Measurements from ENCODE around the gene CRHR2.

The CRHR2 gene

GRCh38 chr7:30682212-30683083, at the start of gene CRHR2:
Gene CRHR2, minus strand, starts transcription at chr7:30682456. Its CDS starts 176 bp downstream, at chr7:30682280.
- no peaks in the 10 kb centered on the region for H3K9me3 ChIP-seq
- H3K4me3 ChIP-seq (ENCODE audit: low read depth in 1 of 2, low read length in 1 of 2), result no peak within 1 kb of the TSS
- H3K4me1 ChIP-seq (ENCODE audit: control insufficient read depth in 1 of 2, insufficient read depth in 1 of 2, low read depth in 1 of 2, low read length in 1 of 2), result peaks cover 0 to 9% of the 10 kb centered on the region in 2 experiments
- TF ChIP-seq, protein P1, sequence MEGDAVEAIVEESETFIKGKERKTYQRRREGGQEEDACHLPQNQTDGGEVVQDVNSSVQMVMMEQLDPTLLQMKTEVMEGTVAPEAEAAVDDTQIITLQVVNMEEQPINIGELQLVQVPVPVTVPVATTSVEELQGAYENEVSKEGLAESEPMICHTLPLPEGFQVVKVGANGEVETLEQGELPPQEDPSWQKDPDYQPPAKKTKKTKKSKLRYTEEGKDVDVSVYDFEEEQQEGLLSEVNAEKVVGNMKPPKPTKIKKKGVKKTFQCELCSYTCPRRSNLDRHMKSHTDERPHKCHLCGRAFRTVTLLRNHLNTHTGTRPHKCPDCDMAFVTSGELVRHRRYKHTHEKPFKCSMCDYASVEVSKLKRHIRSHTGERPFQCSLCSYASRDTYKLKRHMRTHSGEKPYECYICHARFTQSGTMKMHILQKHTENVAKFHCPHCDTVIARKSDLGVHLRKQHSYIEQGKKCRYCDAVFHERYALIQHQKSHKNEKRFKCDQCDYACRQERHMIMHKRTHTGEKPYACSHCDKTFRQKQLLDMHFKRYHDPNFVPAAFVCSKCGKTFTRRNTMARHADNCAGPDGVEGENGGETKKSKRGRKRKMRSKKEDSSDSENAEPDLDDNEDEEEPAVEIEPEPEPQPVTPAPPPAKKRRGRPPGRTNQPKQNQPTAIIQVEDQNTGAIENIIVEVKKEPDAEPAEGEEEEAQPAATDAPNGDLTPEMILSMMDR (IDR thresholded peaks at IDR 0.05), result no peak
- H3K27me3 ChIP-seq, result peaks cover 88% of the 10 kb centered on the region
- no peaks in the 10 kb centered on the region for H3K36me3 ChIP-seq
- H3K27ac ChIP-seq, result no peak within 1 kb of the TSS

- Histone ChIP-seq H3K27ac (no peak overlapping the region), H3K4me1 (ENCODE audit: control insufficient read depth in 1 of 2, insufficient read depth in 1 of 2, low read depth in 1 of 2, low read length in 1 of 2) (no peaks in the 10 kb centered on the region), H3K9me3 (no peaks in the 10 kb centered on the region), H3K36me3 (no peaks in the 10 kb centered on the region), H3K4me3 (ENCODE audit: low read depth in 1 of 2, low read length in 1 of 2) (no peak overlapping the region), H3K27me3 (peaks cover 5% of the 10 kb centered on the region)
- TF ChIP-seq, protein P1 (IDR thresholded peaks at IDR 0.05), result no peak
These were observed 49.3 kb upstream of the CRHR2 start for GRCh38 chr7:30731581-30731980.

GRCh38 chr7:30730996-30731395, 48.7 kb upstream of the CRHR2 start:
- no peak overlapping the region for H3K4me3 ChIP-seq (ENCODE audit: low read depth in 1 of 2, low read length in 1 of 2)
- H3K36me3 ChIP-seq, result no peaks in the 10 kb centered on the region
- TF ChIP-seq, protein P1 (IDR thresholded peaks at IDR 0.05), result no peak
- H3K9me3 ChIP-seq, result no peaks in the 10 kb centered on the region
- no peaks in the 10 kb centered on the region for H3K4me1 ChIP-seq (ENCODE audit: control insufficient read depth in 1 of 2, insufficient read depth in 1 of 2, low read depth in 1 of 2, low read length in 1 of 2)
- no peak overlapping the region for H3K27ac ChIP-seq
- H3K27me3 ChIP-seq, result peaks cover 5% of the 10 kb centered on the region

GRCh38 chr7:30730097-30730496, 47.8 kb upstream of the CRHR2 start:
- Histone ChIP-seq H3K36me3 (no peaks in the 10 kb centered on the region), H3K9me3 (no peaks in the 10 kb centered on the region), H3K4me3 (ENCODE audit: low read depth in 1 of 2, low read length in 1 of 2) (no peak overlapping the region), H3K27ac (no peak overlapping the region), H3K4me1 (ENCODE audit: control insufficient read depth in 1 of 2, insufficient read depth in 1 of 2, low read depth in 1 of 2, low read length in 1 of 2) (no peaks in the 10 kb centered on the region), H3K27me3 (peaks cover 5% of the 10 kb centered on the region)
- TF ChIP-seq, protein P1 (IDR thresholded peaks at IDR 0.05), result no peak

- H3K4me3 ChIP-seq (ENCODE audit: low read depth in 1 of 2, low read length in 1 of 2), result no peak overlapping the region
- H3K9me3 ChIP-seq, result no peaks in the 10 kb centered on the region
- H3K4me1 ChIP-seq (ENCODE audit: control insufficient read depth in 1 of 2, insufficient read depth in 1 of 2, low read depth in 1 of 2, low read length in 1 of 2), result no peaks in the 10 kb centered on the region
- peaks cover 5% of the 10 kb centered on the region for H3K27me3 ChIP-seq
- TF ChIP-seq, protein P1 (IDR thresholded peaks at IDR 0.05), result no peak
- H3K36me3 ChIP-seq, result no peaks in the 10 kb centered on the region
- no peak overlapping the region for H3K27ac ChIP-seq
These were observed 47.4 kb upstream of the CRHR2 start for GRCh38 chr7:30729642-30730041.

All from neutrophil (primary cell).